Lower leg skin (tissue), 4 donors: ENCODE data around the gene RNF145. TPM values are rescaled to one million over a fixed set of nuclear protein-coding genes. Genes with fewer than 3 reads are reported as not detected.

Experiments used
- DNase-seq, 2 donors: peaks; one replicate each; pipeline ENCODE4 v3.0.0-alpha.2; 2019; ENCODE audit warnings: low spot score in 2 of 2
- H3K4me3 ChIP-seq: fragments of 200-600 bp; sonication (generic); 2 replicates; pipeline ENCODE4 v1.5.1; 2017; ENCODE audit warnings: mild to moderate bottlenecking, low read depth; ENCODE audit not compliant: poor library complexity, severe bottlenecking
- POLR2A ChIP-seq, 2 donors: fragments of 450-650 bp; IDR thresholded peaks; one replicate each; pipeline ENCODE4 v1.6.1; 2016 to 2017; ENCODE audit warnings: antibody characterized with exemption in 2 of 2, mild to moderate bottlenecking in 1 of 2, moderate library complexity in 1 of 2
- WGBS, 2 donors: methylation state at CpG; one replicate each; pipeline ENCODE4 v1.1.5; 2018; 5-methylcytosine and 5-hydroxymethylcytosine counted together
- intact Hi-C: fragments of 100-400 bp; cut with DNase I; formaldehyde crosslinking; loops from one replicate; pipeline ENCODE4 v1.15.0; 2023; ENCODE audit warnings: low total_unique reads
- total RNA-seq, 4 donors: library from RNA; depleted of rRNA; stranded (reverse); fragments of >200 nt; gene quantifications; one replicate each; pipeline ENCODE4 v1.1.0, GENCODE V29; 2016
- TF ChIP-seq, protein P1 (sequence below), 3 donors: fragments of 450-650 bp; IDR thresholded peaks; one replicate each; pipeline ENCODE4 v1.5.1; 2016; ENCODE audit warnings: antibody characterized with exemption in 3 of 3, mild to moderate bottlenecking in 3 of 3, moderate library complexity in 2 of 3

Gene RNF145
- total RNA-seq, 4 donors from 2014 or later = 32.8 to 57.0 (median 43.9) TPM

GRCh38 chr5:159179529-159180305 lies 29.6 kb downstream of the RNF145 start:
- DNase-seq = no peak
- WGBS, 2 donors = 49 to 52% methylated on average over 3 of the region's 3 CpGs
- TF ChIP-seq POLR2A (IDR thresholded peaks at IDR 0.05) = no peak
- TF ChIP-seq, protein P1, sequence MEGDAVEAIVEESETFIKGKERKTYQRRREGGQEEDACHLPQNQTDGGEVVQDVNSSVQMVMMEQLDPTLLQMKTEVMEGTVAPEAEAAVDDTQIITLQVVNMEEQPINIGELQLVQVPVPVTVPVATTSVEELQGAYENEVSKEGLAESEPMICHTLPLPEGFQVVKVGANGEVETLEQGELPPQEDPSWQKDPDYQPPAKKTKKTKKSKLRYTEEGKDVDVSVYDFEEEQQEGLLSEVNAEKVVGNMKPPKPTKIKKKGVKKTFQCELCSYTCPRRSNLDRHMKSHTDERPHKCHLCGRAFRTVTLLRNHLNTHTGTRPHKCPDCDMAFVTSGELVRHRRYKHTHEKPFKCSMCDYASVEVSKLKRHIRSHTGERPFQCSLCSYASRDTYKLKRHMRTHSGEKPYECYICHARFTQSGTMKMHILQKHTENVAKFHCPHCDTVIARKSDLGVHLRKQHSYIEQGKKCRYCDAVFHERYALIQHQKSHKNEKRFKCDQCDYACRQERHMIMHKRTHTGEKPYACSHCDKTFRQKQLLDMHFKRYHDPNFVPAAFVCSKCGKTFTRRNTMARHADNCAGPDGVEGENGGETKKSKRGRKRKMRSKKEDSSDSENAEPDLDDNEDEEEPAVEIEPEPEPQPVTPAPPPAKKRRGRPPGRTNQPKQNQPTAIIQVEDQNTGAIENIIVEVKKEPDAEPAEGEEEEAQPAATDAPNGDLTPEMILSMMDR (IDR thresholded peaks at IDR 0.05) = no peak
- H3K4me3 ChIP-seq = no peak overlapping the region
- intact Hi-C loops = no loop called here

- no peak for TF ChIP-seq POLR2A (IDR thresholded peaks at IDR 0.05)
- TF ChIP-seq, protein P1 (IDR thresholded peaks at IDR 0.05) = no peak
- H3K4me3 ChIP-seq = no peak overlapping the region
- 22 to 26% methylated on average over 2 of the region's 2 CpGs for WGBS, 2 donors
- no peak for DNase-seq
- intact Hi-C loops = no loop called here
These were observed 30.4 kb downstream of the RNF145 start for GRCh38 chr5:159178978-159179377.

DNA sequence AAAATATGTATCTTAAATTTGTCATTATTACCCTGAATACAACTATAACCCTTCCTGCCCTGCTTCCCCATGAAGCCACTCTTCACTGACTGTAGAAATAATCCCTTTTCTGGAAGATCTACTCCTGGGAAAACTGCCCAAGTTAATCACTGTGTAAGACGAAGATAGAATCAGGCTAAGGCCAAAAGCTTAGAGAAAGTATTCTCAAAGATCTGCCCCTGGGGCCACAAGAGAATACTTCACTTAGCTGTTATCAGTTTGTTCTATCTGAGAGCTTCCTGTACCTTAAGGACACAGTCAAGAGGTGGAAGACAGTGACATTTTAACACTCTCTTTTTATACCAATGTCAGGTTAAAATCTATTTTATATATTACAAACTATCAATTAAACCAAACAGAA lies 33.8 kb downstream of the RNF145 start:
- H3K4me3 ChIP-seq = no peak overlapping the region
- WGBS, 2 donors = 11 to 13% methylated on average over 1 of the region's 1 CpG
- no peak for TF ChIP-seq POLR2A (IDR thresholded peaks at IDR 0.05)
- TF ChIP-seq, protein P1 (IDR thresholded peaks at IDR 0.05) = no peak
- intact Hi-C loops = no loop called here
- no peak for DNase-seq

- no peak for TF ChIP-seq POLR2A (IDR thresholded peaks at IDR 0.05)
- TF ChIP-seq, protein P1 (IDR thresholded peaks at IDR 0.05) = no peak
- no peak overlapping the region for H3K4me3 ChIP-seq
- DNase-seq = no peak
- intact Hi-C loops = no loop called here
These were observed 34.7 kb downstream of the RNF145 start for GRCh38 chr5:159174511-159175168.

DNA sequence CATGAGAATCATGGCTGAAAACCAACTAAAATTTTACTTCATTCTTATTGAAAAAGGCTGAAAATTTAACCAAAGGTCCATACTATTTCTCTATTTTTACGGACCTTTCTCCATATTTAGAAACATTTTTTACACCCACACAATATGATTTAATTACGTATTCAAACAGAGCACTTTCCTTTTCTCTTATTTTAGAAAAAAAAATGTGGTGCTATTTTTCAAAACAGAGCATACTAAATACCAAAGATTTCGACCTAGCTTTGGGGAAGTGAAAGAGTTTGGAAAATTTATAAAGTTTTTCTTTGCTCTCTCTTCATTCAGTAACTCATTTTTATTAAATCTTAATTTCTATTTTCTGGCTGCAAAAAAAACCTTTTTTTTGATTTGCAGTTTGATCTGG lies 38.1 kb downstream of the RNF145 start:
- intact Hi-C loops = no loop called here
- WGBS, 2 donors = 82 to 84% methylated on average over 3 of the region's 3 CpGs
- DNase-seq = no peak
- TF ChIP-seq, protein P1 (IDR thresholded peaks at IDR 0.05) = no peak
- no peak for TF ChIP-seq POLR2A (IDR thresholded peaks at IDR 0.05)
- no peak overlapping the region for H3K4me3 ChIP-seq
